Ascending aorta (tissue), 2 donors: ENCODE data around the gene COPB1. TPM values are rescaled to one million over a fixed set of nuclear protein-coding genes. Genes with fewer than 3 reads are reported as not detected.

Experiments
- DNase-seq, 2 donors: peaks; one replicate each; pipeline ENCODE4 v3.0.0-alpha.2; 2019; ENCODE audit warnings: low spot score in 2 of 2
- H3K27ac ChIP-seq, 2 donors: fragments of 200-600 bp; sonication (generic); one replicate each; pipeline ENCODE4 v1.5.1; 2016 to 2017; ENCODE audit warnings: mild to moderate bottlenecking in 1 of 2
- H3K27me3 ChIP-seq: fragments of 200-600 bp; sonication (generic); one replicate; pipeline ENCODE4 v1.5.1; 2017
- H3K36me3 ChIP-seq, 2 donors: fragments of 200-600 bp; sonication (generic); one replicate each; pipeline ENCODE4 v1.5.1; 2016
- H3K4me1 ChIP-seq, 2 donors: fragments of 200-600 bp; sonication (generic); one replicate each; pipeline ENCODE4 v1.5.1; 2016 to 2017; ENCODE audit warnings: mild to moderate bottlenecking in 1 of 2
- H3K4me3 ChIP-seq, 2 donors: fragments of 200-600 bp; sonication (generic); one replicate each; pipeline ENCODE4 v1.5.1; 2016 to 2017; ENCODE audit warnings: mild to moderate bottlenecking in 1 of 2
- H3K9me3 ChIP-seq, 2 donors: fragments of 200-600 bp; sonication (generic); one replicate each; pipeline ENCODE4 v1.5.1; 2016
- intact Hi-C: fragments of 100-400 bp; cut with DNase I; formaldehyde crosslinking; loops from one replicate; pipeline ENCODE4 v1.15.1; 2023
- total RNA-seq: library from RNA; depleted of rRNA; stranded (reverse); fragments of >200 nt; gene quantifications from one replicate; pipeline ENCODE4 v1.1.0, GENCODE V29; 2016
- TF ChIP-seq, protein P1 (sequence below), 3 experiments: fragments of 200-600 bp in 2 of 3; fragments of 450-650 bp in 1 of 3; sonication (generic) in 2 of 3; IDR thresholded peaks; one replicate each; pipeline ENCODE4 v1.5.1; 2016 to 2019; ENCODE audit warnings: antibody characterized with exemption in 3 of 3, mild to moderate bottlenecking in 1 of 3, moderate library complexity in 1 of 3

The COPB1 gene
- total RNA-seq, 1 donor from 2014 or later: 29.8 TPM

DNA sequence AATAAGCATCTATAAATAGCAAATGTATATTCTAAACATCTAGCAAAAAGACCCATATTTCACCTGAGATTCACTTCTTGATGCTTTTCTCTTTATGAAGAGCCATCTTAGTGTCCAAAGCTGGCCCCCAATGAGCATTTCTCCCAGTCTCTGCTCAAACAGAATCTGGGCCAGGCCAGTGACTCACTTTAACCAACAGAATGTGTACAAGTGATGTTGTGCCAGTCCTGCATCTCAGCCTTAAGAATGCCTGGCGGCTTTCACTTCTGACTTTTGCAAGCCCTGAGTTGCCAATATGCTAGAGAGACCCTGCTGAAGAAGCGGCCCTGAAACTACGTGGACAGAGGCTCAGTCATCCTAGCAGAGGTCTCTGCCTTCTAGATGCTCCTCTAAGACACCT lies 6.9 kb upstream of the COPB1 start:
- intact Hi-C loops: no loop called here
- H3K4me3 ChIP-seq: no peak overlapping the region
- no peak overlapping the region for H3K27ac ChIP-seq
- no peaks in the 10 kb centered on the region for H3K27me3 ChIP-seq
- no peaks in the 10 kb centered on the region for H3K9me3 ChIP-seq
- H3K4me1 ChIP-seq: no peaks in the 10 kb centered on the region
- TF ChIP-seq, protein P1, sequence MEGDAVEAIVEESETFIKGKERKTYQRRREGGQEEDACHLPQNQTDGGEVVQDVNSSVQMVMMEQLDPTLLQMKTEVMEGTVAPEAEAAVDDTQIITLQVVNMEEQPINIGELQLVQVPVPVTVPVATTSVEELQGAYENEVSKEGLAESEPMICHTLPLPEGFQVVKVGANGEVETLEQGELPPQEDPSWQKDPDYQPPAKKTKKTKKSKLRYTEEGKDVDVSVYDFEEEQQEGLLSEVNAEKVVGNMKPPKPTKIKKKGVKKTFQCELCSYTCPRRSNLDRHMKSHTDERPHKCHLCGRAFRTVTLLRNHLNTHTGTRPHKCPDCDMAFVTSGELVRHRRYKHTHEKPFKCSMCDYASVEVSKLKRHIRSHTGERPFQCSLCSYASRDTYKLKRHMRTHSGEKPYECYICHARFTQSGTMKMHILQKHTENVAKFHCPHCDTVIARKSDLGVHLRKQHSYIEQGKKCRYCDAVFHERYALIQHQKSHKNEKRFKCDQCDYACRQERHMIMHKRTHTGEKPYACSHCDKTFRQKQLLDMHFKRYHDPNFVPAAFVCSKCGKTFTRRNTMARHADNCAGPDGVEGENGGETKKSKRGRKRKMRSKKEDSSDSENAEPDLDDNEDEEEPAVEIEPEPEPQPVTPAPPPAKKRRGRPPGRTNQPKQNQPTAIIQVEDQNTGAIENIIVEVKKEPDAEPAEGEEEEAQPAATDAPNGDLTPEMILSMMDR (IDR thresholded peaks at IDR 0.05): no peak
- H3K36me3 ChIP-seq: peaks cover 62 to 74% of the 10 kb centered on the region in 2 donors
- no peak for DNase-seq

DNA sequence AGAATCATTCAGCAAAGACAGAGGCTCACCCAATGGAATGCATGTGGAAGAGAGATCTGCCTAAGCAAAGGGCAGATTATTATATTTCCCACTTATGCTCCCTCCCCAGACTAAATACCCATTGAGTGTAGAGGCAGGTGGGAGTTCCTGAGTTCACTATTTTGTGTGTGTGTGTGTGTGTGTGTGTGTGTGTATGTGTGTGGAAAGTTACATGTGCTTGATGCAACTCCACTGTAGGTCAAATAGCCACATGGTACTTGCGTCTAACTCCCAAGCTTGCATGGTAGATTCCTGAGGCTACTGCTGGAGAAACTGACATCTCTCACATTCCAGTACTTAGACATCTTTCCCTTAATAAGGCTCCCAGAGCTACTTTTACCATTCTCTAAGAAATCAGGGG lies 3.4 kb upstream of the COPB1 start:
- H3K27ac ChIP-seq: no peak overlapping the region
- peaks cover 39 to 47% of the 10 kb centered on the region in 2 donors for H3K36me3 ChIP-seq
- TF ChIP-seq, protein P1 (IDR thresholded peaks at IDR 0.05): no peak

DNA sequence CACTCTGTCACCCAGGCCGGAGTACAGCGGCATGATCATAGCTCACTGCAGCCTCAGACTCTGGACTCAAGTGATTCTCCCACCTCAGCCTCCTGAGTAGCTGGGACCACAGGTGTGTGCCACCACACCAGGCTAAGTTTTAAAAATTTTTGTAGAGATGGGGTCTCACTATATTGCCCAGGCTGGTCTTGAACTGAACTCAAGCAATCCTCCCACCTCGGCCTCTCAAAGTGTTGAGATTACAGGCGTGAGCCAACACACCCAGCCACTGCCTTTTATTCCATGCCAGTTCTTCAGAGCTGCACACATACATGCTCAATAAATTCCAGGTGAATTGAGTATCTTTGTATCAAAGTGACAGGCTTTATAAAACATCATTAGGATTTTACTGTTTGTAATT lies 2.4 kb upstream of the COPB1 start:
- no peak for DNase-seq
- Histone ChIP-seq H3K27ac (no peak overlapping the region), H3K4me1 (peaks cover 0 to 13% of the 10 kb centered on the region in 2 donors), H3K4me3 (no peak overlapping the region), H3K9me3 (no peaks in the 10 kb centered on the region), H3K27me3 (no peaks in the 10 kb centered on the region), H3K36me3 (peaks cover 38 to 47% of the 10 kb centered on the region in 2 donors)
- intact Hi-C loops: no loop called here
- TF ChIP-seq, protein P1 (IDR thresholded peaks at IDR 0.05): no peak

More for the DNA sequence above, 3.4 kb upstream of the COPB1 start:
- intact Hi-C loops: no loop called here
- Histone ChIP-seq H3K9me3 (no peaks in the 10 kb centered on the region), H3K4me1 (peaks cover 0 to 7% of the 10 kb centered on the region in 2 donors), H3K27me3 (no peaks in the 10 kb centered on the region), H3K4me3 (no peak overlapping the region)
- DNase-seq: no peak

DNA sequence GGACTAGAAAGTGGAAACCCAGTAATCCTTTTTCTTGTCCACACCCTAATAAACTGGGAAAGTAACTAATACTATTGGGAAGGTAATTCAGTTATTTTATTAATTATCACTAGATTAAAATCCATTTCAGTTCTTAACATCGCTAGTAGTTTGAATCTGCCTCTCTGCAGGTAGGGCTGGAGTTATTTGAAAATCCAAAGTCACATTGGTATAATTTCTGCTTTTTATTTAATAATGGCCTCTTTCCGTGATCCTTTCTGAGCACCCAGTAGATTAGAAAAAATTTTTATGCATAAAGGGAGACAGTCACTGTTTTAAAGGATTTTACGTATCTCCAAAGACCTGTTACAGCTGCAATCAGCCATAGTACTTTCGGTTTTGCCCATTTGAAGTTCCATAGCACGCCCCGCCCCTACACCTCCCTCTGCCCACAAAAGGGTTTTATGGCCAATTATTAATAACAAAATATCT lies 605 bp upstream of the COPB1 start:
- peak in 1 of 2 donors; percentile 67 for DNase-seq
- H3K4me3 ChIP-seq: peak overlapping the region; percentile 68 to 86
- H3K4me1 ChIP-seq: peaks cover 0 to 18% of the 10 kb centered on the region in 2 donors
- H3K9me3 ChIP-seq: no peaks in the 10 kb centered on the region
- TF ChIP-seq, protein P1 (IDR thresholded peaks at IDR 0.05): no peak
- peak overlapping the region; percentile 82 to 90 for H3K27ac ChIP-seq
- intact Hi-C loops: no loop called here
- peaks cover 29 to 41% of the 10 kb centered on the region in 2 donors for H3K36me3 ChIP-seq
- no peaks in the 10 kb centered on the region for H3K27me3 ChIP-seq

DNA sequence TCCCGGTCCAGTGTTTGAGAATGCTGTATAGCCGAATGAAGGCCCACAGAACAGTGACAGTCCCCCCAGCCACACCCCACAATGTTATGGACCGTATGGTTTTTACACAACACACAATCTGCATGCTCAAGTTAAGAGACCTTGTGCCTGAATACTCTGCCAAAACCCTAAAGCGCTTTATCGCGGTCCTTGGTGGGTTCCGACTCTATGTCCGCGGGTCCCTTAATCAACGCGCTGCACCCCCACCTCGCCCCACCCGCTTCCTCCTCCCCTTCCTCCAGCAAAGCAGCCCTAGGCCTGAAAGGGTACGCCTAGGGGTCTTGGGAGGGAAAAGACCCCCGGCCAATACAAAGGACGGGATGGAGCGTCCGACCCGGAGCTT lies 442 bp downstream of the COPB1 start:
- Histone ChIP-seq H3K4me1 (peaks cover 0 to 18% of the 10 kb centered on the region in 2 donors), H3K36me3 (peaks cover 27 to 41% of the 10 kb centered on the region in 2 donors), H3K9me3 (no peaks in the 10 kb centered on the region), H3K27me3 (no peaks in the 10 kb centered on the region), H3K27ac (peak overlapping the region; percentile 82 to 90), H3K4me3 (peak overlapping the region; percentile 68 to 86)
- intact Hi-C loops: loop anchor here (1.0 kb wide), 1 partner anchor 21 kb away; the partner anchor contains the start of gene PSMA1
- TF ChIP-seq, protein P1 (IDR thresholded peaks at IDR 0.05): no peak
- DNase-seq: peak in 1 of 2 donors; percentile 63

DNA sequence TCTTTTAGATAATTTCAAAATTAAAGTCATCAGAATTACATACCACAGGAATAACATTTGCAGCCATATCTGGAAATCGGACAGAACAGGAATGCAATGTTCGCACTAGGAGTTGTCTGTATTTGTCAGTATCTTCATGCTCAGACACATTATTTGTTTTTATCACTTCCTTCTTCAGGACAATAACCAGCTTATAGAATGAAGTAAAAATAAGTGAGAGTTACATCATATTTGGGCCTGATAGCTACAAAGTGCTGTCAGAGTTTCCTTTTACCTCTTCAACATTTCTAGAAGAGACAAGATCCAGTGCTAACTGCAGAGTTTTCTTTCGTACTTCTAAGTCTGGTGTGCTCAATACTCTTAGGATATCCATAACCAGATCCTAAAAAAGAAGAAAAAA lies 18.9 kb downstream of the COPB1 start:
- Histone ChIP-seq H3K4me3 (no peak overlapping the region), H3K36me3 (peaks cover 86 to 100% of the 10 kb centered on the region in 2 donors), H3K9me3 (no peaks in the 10 kb centered on the region), H3K27ac (no peak overlapping the region), H3K27me3 (no peaks in the 10 kb centered on the region), H3K4me1 (no peaks in the 10 kb centered on the region)
- TF ChIP-seq, protein P1 (IDR thresholded peaks at IDR 0.05): no peak
- intact Hi-C loops: no loop called here
- DNase-seq: no peak
